NCI-H2196 treated with DMSO at 0.1 percent for 48 hours (cell line): Measurements from ENCODE around the gene FZD7.

Experiments used
- DNase-seq: peaks from one replicate; lab custom pipeline; 2025; ENCODE audit not compliant: unreplicated experiment; lab: John Stamatoyannopoulos, UW

FZD7 gene

DNA sequence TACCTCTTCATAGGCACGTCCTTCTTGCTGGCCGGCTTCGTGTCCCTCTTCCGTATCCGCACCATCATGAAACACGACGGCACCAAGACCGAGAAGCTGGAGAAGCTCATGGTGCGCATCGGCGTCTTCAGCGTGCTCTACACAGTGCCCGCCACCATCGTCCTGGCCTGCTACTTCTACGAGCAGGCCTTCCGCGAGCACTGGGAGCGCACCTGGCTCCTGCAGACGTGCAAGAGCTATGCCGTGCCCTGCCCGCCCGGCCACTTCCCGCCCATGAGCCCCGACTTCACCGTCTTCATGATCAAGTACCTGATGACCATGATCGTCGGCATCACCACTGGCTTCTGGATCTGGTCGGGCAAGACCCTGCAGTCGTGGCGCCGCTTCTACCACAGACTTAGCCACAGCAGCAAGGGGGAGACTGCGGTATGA lies 2.3 kb downstream of the FZD7 start:
- no peak for DNase-seq

DNA sequence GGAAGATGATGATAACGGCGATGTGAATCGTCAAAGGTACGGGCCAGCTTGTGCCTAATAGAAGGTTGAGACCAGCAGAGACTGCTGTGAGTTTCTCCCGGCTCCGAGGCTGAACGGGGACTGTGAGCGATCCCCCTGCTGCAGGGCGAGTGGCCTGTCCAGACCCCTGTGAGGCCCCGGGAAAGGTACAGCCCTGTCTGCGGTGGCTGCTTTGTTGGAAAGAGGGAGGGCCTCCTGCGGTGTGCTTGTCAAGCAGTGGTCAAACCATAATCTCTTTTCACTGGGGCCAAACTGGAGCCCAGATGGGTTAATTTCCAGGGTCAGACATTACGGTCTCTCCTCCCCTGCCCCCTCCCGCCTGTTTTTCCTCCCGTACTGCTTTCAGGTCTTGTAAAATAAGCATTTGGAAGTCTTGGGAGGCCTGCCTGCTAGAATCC lies 3.0 kb downstream of the FZD7 start:
- no peak for DNase-seq

DNA sequence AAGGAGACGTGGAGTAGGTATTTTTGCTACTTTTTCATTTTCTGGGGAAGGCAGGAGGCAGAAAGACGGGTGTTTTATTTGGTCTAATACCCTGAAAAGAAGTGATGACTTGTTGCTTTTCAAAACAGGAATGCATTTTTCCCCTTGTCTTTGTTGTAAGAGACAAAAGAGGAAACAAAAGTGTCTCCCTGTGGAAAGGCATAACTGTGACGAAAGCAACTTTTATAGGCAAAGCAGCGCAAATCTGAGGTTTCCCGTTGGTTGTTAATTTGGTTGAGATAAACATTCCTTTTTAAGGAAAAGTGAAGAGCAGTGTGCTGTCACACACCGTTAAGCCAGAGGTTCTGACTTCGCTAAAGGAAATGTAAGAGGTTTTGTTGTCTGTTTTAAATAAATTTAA lies 3.4 kb downstream of the FZD7 start:
- no peak for DNase-seq

DNA sequence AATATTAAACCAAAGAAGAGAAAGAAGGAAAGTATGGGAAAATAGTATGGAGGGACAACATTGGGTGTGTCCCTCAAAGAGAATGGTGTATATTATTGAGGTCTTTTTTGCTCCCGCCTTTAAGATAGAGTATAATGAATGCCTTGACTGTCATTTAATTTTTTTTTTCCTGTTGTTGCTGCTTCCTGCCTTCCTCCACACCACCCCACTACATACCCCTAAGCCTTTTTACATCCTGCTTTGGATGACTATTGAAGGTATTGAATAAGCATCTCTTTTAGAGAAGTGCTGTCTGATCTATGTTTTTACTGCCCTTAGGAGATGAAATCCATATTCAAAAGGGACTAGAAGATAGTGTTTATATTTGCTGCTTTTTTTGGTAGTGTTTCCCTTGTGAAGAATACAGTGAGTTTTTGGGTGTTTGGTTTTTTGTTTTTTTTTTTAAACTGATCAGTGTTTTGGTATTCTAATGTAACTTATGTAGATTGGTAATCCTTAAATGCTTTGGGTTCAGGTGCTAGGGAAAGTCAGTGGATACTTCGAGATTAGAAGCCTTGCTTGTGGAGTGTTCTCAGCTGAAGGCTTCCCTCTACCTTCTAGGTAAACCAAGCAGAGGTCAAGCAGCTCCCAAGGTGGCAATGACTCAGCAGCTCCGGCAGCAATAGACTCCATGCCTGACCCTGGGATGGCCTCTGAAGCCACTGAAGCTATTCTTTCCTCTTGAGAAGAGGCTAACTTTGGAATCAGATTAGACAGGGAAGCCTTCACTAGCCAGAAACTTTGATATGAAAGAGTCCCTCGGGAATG lies 5.0 kb downstream of the FZD7 start:
- DNase-seq = no peak

DNA sequence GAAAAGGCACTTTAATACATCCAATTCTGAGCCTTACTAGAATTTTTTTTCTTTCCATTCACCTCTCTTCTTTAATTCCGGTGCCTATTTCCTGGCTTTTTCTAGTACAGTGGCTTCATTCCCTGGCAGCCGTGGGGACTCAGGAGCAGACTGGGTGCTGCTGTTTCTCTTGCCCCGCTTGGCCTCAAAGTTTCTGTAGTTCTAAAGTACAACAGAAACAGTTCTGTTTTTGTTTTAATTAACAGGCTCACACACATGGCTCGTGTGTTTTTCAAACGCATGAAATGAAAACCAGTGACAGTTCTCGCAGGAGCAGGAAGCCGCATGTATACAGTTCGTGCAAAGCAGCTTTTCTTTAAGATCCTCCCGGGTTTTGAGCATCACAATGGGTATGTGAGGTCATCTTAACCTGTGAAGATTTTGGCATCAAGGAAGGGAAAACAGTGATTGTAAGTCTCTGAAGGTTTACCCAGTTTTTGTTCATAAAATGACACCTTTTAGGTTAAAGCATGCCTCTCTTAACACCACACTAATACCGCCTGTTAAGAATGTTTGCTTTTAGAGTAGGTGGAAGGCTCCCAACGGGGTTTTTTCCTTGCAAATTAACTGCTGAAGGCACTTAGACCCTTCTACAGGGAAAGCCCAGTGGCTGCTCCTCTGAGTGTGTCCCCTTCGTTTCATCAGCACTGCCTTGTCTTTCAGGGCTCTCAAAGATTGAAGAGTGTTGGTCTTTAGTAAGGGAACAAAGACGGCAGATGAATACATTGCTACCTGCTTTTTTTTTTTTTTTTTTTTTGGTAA lies 5.8 kb downstream of the FZD7 start:
- no peak for DNase-seq

DNA sequence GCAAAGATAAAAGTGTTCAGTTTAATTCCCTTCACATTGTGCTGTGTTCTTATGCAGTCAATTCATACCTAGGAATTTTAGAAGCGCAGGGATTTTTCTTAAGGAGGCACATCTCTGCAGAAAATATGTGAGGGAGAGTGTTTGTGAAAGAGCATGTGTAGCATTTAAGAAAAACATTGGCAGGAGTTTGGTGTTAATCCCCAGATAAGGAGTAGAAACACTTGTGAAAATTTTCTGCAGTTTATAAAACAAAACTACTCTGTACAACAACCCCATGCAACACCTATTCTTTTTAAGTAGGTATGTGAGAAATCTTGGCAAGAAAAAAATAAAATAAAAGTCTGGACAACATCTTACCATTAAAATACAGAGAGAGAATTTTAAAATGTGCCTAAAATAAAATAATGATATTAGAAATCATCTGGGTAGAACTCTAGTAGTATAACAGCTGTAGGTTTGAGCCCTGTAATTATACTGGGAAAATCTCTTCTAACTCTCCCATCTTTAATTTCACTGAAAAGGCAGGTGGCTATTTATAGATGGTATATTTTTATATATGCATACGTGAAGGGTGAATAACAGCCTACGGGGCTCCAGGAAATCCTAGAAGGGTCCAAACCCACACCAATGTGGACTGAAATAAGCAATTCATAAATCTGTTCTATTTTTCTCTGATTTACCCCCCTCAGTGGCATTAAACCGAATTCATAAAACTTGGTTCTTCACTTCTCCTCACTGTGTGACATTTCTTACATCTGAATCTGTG lies 6.6 kb downstream of the FZD7 start:
- DNase-seq = no peak

DNA sequence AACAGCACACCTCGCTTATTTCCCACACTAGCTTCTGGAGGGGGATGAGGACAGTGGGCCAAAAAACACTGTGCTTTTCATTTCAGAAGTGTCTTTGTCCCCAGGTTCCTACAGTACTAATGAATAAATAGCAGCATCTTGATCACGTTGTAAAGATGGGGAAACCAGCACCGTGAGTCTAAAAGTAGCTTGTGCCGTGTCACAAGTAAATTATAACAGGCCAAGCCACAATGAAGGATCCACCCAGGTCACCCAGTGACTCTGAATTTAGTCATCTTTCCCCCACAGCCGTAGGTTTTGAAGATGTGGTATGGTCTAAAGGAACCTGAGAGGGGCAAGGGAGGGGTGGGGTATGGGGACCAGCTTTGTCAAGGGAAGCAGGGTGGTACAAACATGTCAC lies 8.8 kb downstream of the FZD7 start:
- DNase-seq = no peak

DNA sequence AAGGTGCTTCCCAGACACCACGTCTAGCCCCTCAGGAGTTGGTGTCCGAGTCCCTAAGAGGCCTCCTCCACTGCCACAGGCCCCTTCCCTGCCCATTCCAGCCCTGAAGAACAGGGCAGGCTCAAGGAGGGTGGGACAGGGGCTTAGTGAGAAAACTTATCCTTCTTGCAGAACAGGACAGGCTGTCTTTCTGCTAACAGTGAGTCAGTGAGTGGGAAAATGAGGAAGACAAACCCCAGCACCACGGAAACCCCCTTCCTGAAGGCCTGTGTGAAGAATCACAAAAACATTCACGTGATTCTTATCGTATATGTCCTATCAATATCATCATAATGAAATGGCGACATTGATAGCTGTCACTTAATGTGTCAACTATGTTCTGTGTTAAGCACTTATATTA lies 9.8 kb downstream of the FZD7 start:
- no peak for DNase-seq

DNA sequence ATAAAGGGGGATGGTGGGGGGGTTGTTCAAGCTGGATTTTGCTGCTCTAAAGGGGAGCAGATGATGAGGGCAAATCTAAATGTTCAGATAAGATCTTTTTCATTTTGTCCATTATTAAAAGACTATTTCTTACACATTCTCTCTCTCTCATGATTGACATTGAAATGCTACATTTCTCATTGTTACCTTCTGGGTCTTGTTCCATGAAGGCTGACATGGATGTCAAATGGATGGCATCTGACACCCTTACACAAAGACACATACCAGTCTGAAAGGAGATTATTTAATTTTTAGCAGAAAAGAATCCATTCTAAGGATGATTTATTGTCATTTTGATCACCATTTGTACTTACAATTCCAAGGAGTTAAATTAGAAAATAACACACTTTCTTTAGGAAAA lies 11.1 kb downstream of the FZD7 start:
- no peak for DNase-seq

DNA sequence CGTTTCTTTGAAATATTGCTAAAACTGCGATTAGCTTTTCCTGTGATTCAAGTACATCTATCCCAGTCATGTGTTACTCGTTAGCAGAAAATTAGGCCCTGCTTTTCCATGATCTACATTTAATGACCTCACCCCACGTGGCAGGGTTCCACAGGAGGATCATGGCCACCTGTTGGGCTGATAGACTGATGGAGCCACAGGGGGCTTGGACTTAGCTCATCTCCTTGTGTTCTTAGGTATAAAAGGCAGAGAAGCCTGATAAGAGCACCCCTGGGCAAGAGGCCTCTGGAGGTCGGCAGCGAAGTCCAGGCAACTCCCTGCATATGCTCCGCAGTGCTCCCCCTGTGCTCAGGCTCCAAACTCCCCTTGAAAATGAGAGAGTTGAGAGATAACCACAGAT lies 12.9 kb downstream of the FZD7 start:
- DNase-seq = no peak

DNA sequence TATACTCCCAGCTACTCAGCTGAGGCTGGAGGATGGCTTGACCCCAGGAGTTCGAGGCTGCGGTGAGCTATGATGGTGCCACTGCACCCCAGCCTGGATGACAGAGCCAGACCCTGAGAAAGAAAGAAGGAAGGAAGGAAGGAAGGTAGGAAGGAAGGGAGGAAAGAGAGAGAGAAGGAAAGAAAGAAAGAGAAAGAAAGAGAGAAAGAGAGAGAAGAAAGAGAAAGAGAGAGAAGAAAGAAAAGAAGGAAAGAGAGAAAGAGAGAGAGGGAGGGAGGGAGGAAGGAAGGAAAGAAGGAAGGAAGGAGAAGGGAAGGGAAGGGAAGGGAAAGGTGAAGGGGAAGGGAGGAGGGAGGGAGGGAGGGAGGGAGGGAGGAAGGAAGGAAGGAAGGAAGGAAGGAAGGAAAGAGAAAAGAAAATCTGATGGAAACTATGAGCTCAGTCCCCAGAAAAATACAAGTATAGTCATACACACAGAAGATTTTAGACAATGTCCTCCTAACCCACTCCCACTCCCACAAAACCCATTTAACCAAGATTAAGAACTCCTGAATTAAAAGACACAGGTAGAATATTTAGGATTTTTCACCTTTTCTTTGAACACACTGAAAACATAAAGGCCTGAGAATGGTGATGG lies 15.6 kb downstream of the FZD7 start:
- DNase-seq = no peak

DNA sequence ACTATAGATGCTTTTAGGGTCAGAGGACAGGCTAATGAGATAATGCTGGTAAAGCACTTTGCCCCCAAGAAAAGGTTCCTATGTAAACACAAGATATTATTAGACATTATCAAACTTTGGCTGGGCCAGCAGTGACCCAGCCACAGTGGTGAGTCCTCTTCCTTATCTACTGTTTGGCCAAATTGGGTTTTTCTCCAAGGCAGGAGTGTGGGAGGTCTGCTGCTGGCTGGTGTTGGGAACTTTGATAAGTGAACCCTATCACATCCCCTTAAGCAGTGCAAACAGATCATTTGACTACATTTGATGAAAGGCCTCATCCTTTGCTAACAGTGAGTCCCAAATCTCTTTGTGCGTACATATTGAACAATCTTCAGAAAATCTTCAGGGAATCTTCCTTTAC lies 16.2 kb downstream of the FZD7 start:
- DNase-seq = no peak

DNA sequence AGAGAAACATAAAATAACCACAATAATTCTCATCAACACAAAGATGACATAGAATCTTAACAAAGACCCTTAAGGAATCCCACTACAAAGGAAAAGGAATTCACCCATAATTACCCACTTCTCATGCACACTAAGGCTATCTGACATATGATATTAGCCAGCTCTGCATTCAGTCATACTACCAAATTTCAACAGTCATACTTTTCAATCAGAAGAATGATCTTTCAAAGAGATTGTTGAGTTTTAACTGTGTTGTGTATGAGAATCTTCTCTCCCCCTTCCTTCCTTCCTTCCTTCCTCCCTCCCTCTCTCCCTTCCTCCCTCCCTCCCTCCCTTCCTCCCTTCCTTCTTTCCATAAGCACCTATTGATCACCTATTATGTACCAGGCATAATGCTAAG lies 17.0 kb downstream of the FZD7 start:
- no peak for DNase-seq

DNA sequence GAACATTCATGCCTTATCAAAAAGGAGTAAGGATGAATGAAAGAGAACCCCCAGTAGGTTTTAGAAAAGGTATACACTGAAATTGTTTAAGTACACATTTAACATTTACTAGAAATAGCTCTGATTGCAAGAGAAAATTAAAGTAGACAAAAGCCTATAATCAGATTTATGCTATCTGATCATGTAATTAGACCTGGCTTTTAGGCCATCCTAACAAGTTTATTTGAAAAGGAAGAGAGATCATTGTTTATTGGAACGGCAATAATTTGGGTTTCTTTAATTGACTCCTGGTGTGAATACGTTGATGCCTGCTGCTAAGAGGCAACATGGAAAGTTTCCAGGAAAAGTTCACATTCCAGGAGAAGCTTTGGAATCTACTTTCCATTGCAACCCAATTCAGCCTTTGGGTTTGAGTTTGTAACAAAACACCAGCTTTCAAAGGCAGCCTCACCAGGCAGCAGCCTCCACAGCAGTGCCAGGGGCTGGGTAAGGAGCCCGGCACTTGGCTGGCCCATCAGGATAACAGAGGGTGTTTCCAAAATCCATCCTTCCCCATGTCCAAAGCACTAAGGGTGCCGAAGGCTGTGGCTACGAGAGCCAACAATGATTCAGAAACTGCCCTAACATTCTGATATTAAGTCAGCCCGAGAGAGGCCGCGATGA lies 18.0 kb downstream of the FZD7 start:
- no peak for DNase-seq

DNA sequence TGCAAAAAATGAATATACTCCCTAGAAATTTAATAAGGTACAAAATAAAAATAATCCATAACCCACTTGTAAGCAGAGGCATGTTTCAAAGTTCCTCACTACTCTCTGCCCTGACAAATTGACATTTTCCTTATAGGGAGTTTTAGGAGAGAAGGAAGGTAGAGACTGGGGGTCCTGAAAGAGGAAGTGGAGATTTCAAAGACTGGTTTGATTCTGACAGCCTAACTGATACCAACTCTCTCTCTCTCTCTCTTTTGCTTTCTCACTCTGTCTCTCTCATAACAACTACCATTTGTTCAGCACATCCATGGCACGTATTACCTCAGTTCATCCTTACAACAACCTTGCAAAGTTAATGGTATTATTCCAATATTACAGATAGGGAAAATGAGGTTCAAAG lies 18.6 kb downstream of the FZD7 start:
- no peak for DNase-seq

DNA sequence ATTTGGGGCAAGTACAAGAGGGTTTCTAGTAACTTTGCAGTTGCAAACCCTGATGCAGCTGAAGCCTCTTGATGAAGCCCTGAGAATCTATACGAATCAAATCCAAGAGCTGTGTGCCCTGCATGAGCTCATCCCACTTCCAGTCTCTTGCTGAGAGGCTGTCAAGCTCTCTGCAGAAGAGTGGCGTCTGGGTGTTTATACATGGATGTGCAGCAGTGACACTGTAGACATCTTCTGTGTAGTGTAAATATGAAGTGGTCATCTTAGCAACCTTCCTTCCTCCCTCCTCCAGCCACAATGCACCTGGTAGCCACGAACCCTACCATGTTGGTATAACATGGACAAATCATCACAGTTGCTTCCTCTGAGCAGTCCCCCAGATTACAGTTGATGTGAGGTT lies 21.0 kb downstream of the FZD7 start:
- DNase-seq = no peak

DNA sequence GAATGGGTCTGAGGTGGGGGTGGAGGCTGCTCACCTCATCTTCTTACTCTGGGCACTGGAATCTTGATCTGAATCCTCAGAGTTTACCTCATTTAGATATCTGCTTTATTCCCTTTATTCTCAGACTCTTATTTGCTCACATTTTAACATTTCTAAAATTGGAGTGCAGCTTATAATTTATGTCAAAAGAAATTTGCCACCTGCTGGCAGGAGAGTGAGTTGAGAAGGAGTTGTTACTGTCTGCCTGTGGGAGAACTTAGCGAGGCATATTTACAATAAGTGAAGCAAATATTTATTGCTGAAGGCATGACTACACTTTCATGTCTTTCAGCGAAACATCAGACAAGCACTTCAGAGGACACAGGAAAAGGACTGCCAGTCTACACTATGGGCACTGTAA lies 23.0 kb downstream of the FZD7 start:
- no peak for DNase-seq

DNA sequence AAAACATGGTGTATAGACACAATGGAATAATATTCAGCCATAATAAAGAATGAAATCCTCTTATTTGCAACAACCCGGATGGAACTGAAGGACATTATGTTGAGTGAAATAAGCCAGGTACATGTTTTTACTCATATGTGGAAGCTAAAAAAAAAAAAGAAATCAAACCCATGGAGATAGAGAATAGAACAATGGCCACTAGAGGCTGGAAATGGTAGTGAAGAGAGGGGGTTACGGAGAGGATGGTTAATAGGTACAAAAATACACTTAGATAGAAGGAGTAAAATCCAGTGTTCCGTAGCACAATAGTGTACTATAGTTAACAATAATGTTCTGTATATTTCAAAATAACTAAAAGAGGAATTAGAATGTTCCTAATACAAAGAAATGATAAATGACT lies 26.6 kb downstream of the FZD7 start:
- DNase-seq = no peak

DNA sequence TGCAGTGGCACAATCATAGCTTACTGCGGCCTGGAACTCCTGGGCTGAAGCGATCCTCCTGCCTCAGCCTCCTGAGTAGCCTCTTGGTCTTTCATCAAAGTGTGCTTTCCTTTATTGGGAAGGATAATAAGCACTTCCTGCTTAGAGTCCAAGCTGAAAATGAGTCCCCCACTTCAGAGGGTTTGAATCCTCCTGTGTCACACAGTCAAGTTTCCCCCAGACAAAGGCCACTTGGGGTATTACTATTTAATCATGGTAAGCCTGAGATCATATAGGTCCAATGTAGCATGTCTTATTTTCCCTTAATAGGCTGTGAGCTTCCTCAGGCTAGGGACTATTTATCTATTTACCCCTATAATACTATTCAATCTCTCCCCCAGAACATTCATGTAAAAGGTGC lies 28.0 kb downstream of the FZD7 start:
- no peak for DNase-seq

DNA sequence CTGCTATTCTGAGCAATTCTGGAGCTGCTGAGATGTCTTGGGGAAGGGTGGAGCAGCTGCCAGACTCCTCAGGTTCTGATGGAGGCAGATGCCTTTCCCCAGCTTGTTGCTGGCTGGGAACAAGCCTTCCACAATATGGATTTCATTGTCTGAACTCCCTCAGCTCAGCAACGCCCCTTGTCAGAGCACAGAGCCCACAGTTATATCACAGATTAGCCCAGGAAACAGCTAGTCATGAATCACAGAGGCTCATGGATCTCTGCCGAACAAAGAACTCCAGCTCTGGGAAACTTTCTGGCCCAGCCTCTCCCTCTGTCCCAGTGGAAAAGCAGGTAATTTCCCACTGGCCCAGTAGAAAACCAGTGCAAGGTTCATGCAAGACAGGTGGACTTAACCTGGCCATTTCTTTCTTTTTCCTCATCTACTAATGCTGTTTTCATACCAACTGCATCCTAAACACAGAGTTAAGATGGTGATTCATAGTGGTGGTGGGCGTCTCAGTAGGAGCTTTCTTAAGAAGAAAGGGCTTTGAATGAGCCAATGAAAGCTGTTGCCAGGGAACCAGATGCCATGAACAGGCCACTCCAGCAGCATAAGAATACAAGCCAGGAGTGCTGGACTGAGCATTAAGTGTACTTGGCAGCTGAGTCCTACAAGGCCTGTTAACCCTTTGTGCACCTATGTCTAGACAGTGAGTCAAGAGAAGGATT lies 30.7 kb downstream of the FZD7 start:
- DNase-seq = no peak
